Measurements from ENCODE around the gene ABI3BP. TPM values are rescaled to one million over a fixed set of nuclear protein-coding genes. Genes with fewer than 3 reads are reported as not detected.

ABI3BP gene
- total RNA-seq, 1 experiment from 2014 or later: 0.15 TPM

- BruUV-seq (replicated peaks): no TSS peak
- Histone ChIP-seq H3K27me3 (ENCODE audit: insufficient read depth, low read length) (no peaks in the 10 kb centered on the region), H4K20me1 (ENCODE audit: insufficient read depth) (no peaks in the 10 kb centered on the region), H3K79me2 (ENCODE audit: insufficient read depth, low read length) (no peaks in the 10 kb centered on the region), H3K4me3 (replicated peaks in 1 of 2; ENCODE audit: low read depth in 1 of 2, low read length in 2 of 2) (no peak overlapping the region), H3K9me2 (ENCODE audit: insufficient read depth) (no peaks in the 10 kb centered on the region), H3K36me3 (ENCODE audit: control insufficient read depth in 1 of 2, insufficient read depth in 2 of 2, low read length in 2 of 2) (no peaks in the 10 kb centered on the region), H3K27ac (ENCODE audit: low read depth, low read length) (no peak overlapping the region), H3K9me3 (ENCODE audit: control insufficient read depth in 1 of 2, insufficient read depth in 1 of 2, low read depth in 1 of 2, low read length in 2 of 2) (no peaks in the 10 kb centered on the region), H3K4me2 (ENCODE audit: low read length) (no peak overlapping the region), H3K4me1 (ENCODE audit: control insufficient read depth in 1 of 2, insufficient read depth in 2 of 2, low read length in 2 of 2) (peaks cover 0 to 3% of the 10 kb centered on the region in 2 experiments; a peak in 1 of 4 replicates), H3K9ac (ENCODE audit: low read length) (no peak overlapping the region), H2AFZ (ENCODE audit: low read depth, low read length, poor library complexity, severe bottlenecking) (no peak overlapping the region)
- CTCF ChIA-PET: interaction anchor here (0.9 to 3.6 kb wide), 5 partner anchors 8 to 434 kb away, joined by 3 to 11 read pairs (median 4); no protein-coding TSS in a partner anchor
- RAD21 ChIA-PET (ENCODE audit: low non-redundant PET in 1 of 2, low total read pairs in 2 of 2, uncharacterized antibody in 2 of 2, unreplicated experiment in 2 of 2): interaction anchor here in 1 of 2 experiments (0.7 kb wide), 1 partner anchor 158 kb away, joined by 3 read pairs; no protein-coding TSS in a partner anchor
- no peak for TF ChIP-seq POLR2A (IDR thresholded peaks at IDR 0.05; ENCODE audit: borderline replicate concordance, extremely low read depth, insufficient read depth, insufficient read length)
- no peak for TF ChIP-seq FOSL1 (IDR thresholded peaks at IDR 0.05; ENCODE audit: low read depth)
- no peak for TF ChIP-seq ELF1 (IDR thresholded peaks at IDR 0.05; ENCODE audit: borderline replicate concordance, low read depth)
- TF ChIP-seq EGR1 (IDR thresholded peaks at IDR 0.05; ENCODE audit: low read depth): no peak
- TF ChIP-seq REST (IDR thresholded peaks at IDR 0.05; ENCODE audit: low read depth): no peak
- no peak for TF ChIP-seq SP1 (IDR thresholded peaks at IDR 0.05; ENCODE audit: low read depth)
- TF ChIP-seq EZH2 (IDR thresholded peaks at IDR 0.05): no peak
- TF ChIP-seq JUND (IDR thresholded peaks at IDR 0.05): no peak
- no peak for TF ChIP-seq ZNF274 (IDR thresholded peaks at IDR 0.05; ENCODE audit: low read depth, low read length)
- peak; percentile 26; the same call in 1 of the 2 replicates for TF ChIP-seq RAD21 (IDR thresholded peaks at IDR 0.05; ENCODE audit: low read depth)
- TF ChIP-seq TCF7L2 (IDR thresholded peaks at IDR 0.05; ENCODE audit: borderline replicate concordance, extremely low read depth, insufficient read depth, insufficient read length): no peak
- TF ChIP-seq CTCF (IDR thresholded peaks at IDR 0.05 in 2 of 3, conservative IDR thresholded peaks at IDR 0.05 in 1 of 3; ENCODE audit: borderline replicate concordance in 1 of 3, insufficient read depth in 1 of 3, low read depth in 2 of 3, low read length in 2 of 3): peak in 2 of 3 experiments; percentile 60 to 63; a peak in 4 of 6 replicates
- DNase-seq (ENCODE audit: low read depth, low spot score) (no peak), ATAC-seq (peak; percentile 99)
- intact Hi-C loops (cut with micrococcal nuclease): no loop called here
- POLR2A ChIA-PET: no interaction called here
Measured at GRCh38 chr3:100761211-100761942, 231.8 kb downstream of the ABI3BP start.
